ENCODE data around the gene SPDYE16. TPM values are rescaled to one million over a fixed set of nuclear protein-coding genes. Genes with fewer than 3 reads are reported as not detected.
"Not testable (repeated sequence)": the region's sequence is repeated elsewhere in the genome, so short reads cannot be mapped to it uniquely, and the experiment has no call there.

SPDYE16 gene
- total RNA-seq, 1 donor from 2014 or later: not detected

- DNase-seq (ENCODE audit: low read depth); FAIRE-seq; H3K36me3 ChIP-seq (ENCODE audit: control insufficient read depth, insufficient read depth, low read length); H3K27me3 ChIP-seq (ENCODE audit: control insufficient read depth, insufficient read depth, low read length); H3K4me3 ChIP-seq (ENCODE audit: low read depth, low read length): not testable (repeated sequence)
Observed at GRCh38 chr7:76567753-76568152, 24.7 kb upstream of the SPDYE16 start.

DNA sequence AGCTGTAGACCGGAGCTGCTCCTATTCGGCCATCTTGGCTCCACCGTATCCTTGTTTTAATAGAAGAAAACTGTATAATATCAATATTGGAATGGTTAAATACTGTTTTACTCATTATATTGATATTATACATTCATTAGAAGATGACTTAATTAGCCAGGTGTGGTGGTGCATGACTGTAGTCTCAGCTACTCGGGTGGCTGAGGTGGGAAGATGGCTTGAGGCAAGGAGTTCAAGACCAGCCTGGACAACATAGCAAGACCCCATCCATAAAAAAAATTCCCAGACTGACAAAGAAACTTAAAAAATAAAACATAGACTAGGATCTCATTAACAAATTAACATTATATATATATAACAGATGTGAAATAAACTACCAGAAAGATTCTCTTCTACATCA is 24.2 kb upstream of the SPDYE16 start:
- not testable (repeated sequence) for H3K27me3 ChIP-seq (ENCODE audit: control insufficient read depth, insufficient read depth, low read length); DNase-seq (ENCODE audit: low read depth); H3K36me3 ChIP-seq (ENCODE audit: control insufficient read depth, insufficient read depth, low read length); H3K4me3 ChIP-seq (ENCODE audit: low read depth, low read length); FAIRE-seq

GRCh38 chr7:76565001-76565400 is 21.9 kb upstream of the SPDYE16 start:
- not testable (repeated sequence) for H3K4me3 ChIP-seq (ENCODE audit: low read depth, low read length); H3K27me3 ChIP-seq (ENCODE audit: control insufficient read depth, insufficient read depth, low read length); FAIRE-seq; H3K36me3 ChIP-seq (ENCODE audit: control insufficient read depth, insufficient read depth, low read length); DNase-seq (ENCODE audit: low read depth)

DNA sequence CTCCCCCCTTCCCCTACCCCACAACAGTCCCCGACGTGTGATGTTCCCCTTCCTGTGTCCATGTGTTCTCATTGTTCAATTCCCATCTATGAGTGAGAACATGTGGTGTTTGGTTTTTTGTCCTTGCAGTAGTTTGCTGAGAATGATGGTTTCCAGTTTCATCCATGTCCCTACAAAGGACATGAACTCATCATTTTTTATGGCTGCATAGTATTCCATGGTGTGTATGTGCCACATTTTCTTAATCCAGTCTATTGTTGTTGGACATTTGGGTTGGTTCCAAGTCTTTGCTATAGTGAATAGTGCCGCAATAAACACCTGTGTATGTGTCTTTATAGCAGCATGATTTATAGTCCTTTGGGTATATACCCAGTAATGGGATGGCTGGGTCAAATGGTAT is 18.2 kb upstream of the SPDYE16 start:
- H3K36me3 ChIP-seq (ENCODE audit: control insufficient read depth, insufficient read depth, low read length); DNase-seq (ENCODE audit: low read depth); H3K27me3 ChIP-seq (ENCODE audit: control insufficient read depth, insufficient read depth, low read length); H3K4me3 ChIP-seq (ENCODE audit: low read depth, low read length); FAIRE-seq: not testable (repeated sequence)

GRCh38 chr7:76560157-76560556 is 17.1 kb upstream of the SPDYE16 start:
- not testable (repeated sequence) for FAIRE-seq; H3K27me3 ChIP-seq (ENCODE audit: control insufficient read depth, insufficient read depth, low read length); DNase-seq (ENCODE audit: low read depth); H3K36me3 ChIP-seq (ENCODE audit: control insufficient read depth, insufficient read depth, low read length); H3K4me3 ChIP-seq (ENCODE audit: low read depth, low read length)

DNA sequence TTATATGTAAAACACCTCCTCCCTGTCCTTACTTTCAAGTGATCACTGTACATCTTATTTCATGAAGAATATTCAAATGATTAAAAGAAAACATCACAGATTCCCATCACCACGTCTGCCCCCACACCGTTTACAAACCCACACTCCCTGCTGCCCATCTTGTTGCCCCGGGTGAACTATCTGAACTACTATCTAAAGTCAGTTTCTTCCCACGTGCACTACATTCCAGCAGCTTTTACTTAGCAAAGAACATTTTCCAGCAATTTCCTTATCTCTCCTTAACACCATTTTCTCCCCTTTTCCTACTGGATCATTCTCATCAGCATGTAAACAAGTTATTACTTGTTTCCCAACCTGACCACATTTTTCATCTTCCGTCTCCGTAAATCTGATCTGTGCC is 16.6 kb upstream of the SPDYE16 start:
- FAIRE-seq; H3K4me3 ChIP-seq (ENCODE audit: low read depth, low read length); H3K27me3 ChIP-seq (ENCODE audit: control insufficient read depth, insufficient read depth, low read length); H3K36me3 ChIP-seq (ENCODE audit: control insufficient read depth, insufficient read depth, low read length): not testable (repeated sequence)
- DNase-seq (ENCODE audit: low read depth): peak; percentile 46

DNA sequence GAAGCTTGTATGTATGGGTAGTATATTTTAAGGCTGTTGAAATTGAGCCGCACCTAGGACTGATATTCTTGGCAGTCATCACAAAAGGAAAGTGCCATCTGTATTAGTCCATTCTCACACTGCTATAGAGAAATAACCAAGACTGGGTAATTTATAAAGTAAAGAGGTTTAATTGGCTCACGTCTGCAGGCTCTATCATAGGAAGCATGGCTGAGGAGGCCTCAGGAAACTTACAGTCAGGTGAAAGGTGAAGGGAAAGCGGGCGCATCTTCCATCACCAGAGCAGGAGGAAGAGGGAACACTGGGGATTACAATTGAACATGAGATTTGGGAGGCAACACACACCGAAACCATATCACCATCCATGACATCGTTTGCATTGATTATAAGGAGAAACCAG is 8.9 kb upstream of the SPDYE16 start:
- not testable (repeated sequence) for DNase-seq (ENCODE audit: low read depth); H3K36me3 ChIP-seq (ENCODE audit: control insufficient read depth, insufficient read depth, low read length); FAIRE-seq; H3K4me3 ChIP-seq (ENCODE audit: low read depth, low read length); H3K27me3 ChIP-seq (ENCODE audit: control insufficient read depth, insufficient read depth, low read length)

GRCh38 chr7:76549855-76550248 is 6.8 kb upstream of the SPDYE16 start:
- H3K27me3 ChIP-seq (ENCODE audit: control insufficient read depth, insufficient read depth, low read length); DNase-seq (ENCODE audit: low read depth); H3K36me3 ChIP-seq (ENCODE audit: control insufficient read depth, insufficient read depth, low read length); FAIRE-seq: not testable (repeated sequence)
- peak overlapping the region; percentile 75 for H3K4me3 ChIP-seq (ENCODE audit: low read depth, low read length)

GRCh38 chr7:76549025-76549854 is 6.1 kb upstream of the SPDYE16 start:
- not testable (repeated sequence) for FAIRE-seq; H3K27me3 ChIP-seq (ENCODE audit: control insufficient read depth, insufficient read depth, low read length); H3K36me3 ChIP-seq (ENCODE audit: control insufficient read depth, insufficient read depth, low read length)
- peak; percentile 56 for DNase-seq (ENCODE audit: low read depth)
- peak overlapping the region; percentile 75 for H3K4me3 ChIP-seq (ENCODE audit: low read depth, low read length)

DNA sequence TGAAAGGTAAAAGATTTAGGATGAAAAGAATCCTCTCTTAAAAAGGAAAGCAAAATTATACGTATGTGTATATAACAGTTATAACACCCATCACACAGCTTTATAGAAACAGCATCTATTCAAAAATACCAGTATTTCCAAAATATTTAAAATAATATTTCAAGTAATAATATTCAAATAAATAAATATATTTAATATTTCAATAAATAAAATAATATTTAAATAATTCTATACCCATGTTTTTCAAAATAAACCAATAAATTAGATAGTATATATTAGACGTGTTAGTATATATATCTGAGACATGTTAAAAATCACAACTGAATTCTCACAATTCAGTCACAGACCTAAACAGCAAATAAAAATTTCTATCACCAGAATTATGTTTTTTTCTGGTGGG is 11.5 kb downstream of the SPDYE16 start:
- not testable (repeated sequence) for FAIRE-seq; DNase-seq (ENCODE audit: low read depth); H3K4me3 ChIP-seq (ENCODE audit: low read depth, low read length); H3K27me3 ChIP-seq (ENCODE audit: control insufficient read depth, insufficient read depth, low read length); H3K36me3 ChIP-seq (ENCODE audit: control insufficient read depth, insufficient read depth, low read length)

DNA sequence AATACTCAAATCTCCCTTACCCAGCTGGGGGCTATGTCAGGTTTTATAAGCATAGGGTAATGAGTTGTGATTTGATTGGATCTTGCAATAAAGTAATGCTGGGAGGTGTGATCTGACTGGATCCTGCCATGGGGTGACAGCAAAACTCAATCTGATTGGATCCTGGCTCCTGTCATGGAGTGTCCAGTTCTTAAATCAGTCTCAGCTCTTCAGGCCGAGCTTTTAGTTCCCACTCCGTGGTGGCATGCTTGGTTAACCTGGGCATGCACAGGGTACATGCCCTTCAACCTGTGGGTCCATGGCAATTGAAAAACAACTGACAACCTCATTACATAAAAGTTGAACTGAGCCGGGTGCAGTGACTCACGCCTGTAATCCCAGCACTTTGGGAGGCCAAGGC is 16.9 kb downstream of the SPDYE16 start:
- not testable (repeated sequence) for H3K4me3 ChIP-seq (ENCODE audit: low read depth, low read length); DNase-seq (ENCODE audit: low read depth); H3K36me3 ChIP-seq (ENCODE audit: control insufficient read depth, insufficient read depth, low read length); FAIRE-seq; H3K27me3 ChIP-seq (ENCODE audit: control insufficient read depth, insufficient read depth, low read length)

GRCh38 chr7:76516932-76517331 is 26.2 kb downstream of the SPDYE16 start:
- FAIRE-seq: not testable (repeated sequence)

More at GRCh38 chr7:76516932-76517331, 26.2 kb downstream of the SPDYE16 start:
- H3K36me3 ChIP-seq (ENCODE audit: control insufficient read depth, insufficient read depth, low read length); H3K27me3 ChIP-seq (ENCODE audit: control insufficient read depth, insufficient read depth, low read length); H3K4me3 ChIP-seq (ENCODE audit: low read depth, low read length); DNase-seq (ENCODE audit: low read depth): not testable (repeated sequence)
